ENCODE measurements around the gene MBD4.
A peak's percentile ranks its signal among the peaks of the same experiment; 100 is the strongest.
"Not testable (repeated sequence)": the region's sequence is repeated elsewhere in the genome, so short reads cannot be mapped to it uniquely, and the experiment has no call there.

MBD4 gene

DNA sequence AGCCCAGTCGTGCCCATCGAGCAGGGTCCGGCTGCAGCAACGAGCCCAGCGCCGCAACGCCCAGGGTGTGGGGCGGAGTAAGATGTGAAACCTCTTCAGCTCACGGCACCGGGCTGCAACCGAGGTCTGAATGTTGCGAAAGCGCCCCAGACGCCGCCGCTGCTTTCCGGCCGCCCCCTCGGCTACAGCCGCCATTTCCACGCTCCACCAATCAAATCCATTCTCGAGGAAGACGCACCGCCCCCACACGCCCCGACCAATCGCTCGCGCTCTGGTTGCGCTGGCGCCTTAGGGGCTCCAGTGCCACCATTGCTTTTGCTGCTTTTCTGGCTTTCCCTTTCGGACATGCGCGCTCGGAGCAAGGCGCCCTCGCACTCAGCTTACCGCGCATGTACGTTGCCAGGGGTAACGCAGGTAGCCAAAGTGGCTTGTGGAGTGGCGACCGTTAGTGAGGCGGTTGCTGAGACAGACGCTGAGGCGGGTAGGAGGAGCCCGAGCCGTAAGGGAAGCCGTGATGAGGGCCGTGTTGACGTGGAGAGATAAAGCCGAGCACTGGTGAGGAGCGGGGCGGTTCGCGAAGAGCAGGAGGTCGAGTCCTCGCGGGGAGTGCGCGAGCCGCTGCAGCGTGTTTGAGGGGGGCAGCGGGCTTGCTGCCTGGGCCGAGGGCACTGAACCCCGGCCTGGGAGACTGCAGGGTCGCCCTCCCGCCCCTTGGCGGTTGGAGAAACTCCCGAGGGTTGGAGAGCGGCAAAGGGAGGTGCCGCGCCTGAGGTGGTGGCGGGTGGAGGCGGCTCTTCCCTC, at the start of gene MBD4, which contains the start of gene IFT122:
Gene MBD4 (minus strand): TSS at position 132 of the 801 bp plus-strand sequence. CDS start 115 bp downstream, at position 17.
Gene IFT122 (plus strand): TSS at position 408 of the 801 bp plus-strand sequence. CDS start 107 bp downstream, at position 515.
- peak; percentile 100 for DNase-seq

DNA sequence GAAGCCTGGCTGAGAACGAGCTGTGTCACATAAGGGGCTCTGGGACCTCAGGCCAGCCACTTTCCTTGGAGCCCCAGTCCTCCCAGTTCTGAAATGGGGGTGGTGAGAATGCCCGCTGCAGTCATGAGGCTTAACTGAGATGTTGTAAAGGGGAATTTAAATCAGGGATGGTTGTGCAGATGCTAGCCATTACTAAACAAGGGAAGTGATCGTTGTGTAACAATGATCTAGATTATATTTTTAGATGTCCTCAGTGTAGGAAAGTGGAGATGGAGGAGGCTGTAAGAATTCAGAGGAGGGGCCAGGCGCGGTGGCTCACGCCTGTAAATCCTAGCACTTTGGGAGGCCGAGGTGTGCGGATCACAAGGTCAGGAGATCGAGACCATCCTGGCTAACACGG, 49.5 kb upstream of the MBD4 start:
- not testable (repeated sequence) for DNase-seq

DNA sequence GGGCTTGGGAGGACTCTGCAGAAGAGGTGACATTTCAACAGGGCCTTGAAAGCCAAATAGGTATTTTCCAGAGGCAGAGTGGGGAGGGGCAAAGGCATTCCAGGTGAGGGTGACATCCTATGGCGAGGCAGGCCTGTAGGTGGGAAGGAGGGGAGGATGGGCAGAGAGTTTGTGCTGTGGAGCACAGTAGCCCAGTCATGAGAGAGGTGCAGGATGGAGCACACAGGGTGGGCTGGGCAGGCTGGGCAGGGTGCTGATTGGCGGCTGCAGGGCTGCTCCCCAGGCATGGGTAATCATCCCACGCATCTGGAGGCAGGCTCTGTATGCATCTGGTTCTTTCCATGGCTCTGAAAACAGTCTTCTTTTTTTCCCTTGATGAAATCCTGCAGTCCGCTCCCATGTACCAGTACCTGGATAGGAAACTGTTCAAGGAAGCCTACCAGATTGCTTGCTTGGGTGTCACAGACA, 48.2 kb upstream of the MBD4 start:
- not testable (repeated sequence) for DNase-seq

DNA sequence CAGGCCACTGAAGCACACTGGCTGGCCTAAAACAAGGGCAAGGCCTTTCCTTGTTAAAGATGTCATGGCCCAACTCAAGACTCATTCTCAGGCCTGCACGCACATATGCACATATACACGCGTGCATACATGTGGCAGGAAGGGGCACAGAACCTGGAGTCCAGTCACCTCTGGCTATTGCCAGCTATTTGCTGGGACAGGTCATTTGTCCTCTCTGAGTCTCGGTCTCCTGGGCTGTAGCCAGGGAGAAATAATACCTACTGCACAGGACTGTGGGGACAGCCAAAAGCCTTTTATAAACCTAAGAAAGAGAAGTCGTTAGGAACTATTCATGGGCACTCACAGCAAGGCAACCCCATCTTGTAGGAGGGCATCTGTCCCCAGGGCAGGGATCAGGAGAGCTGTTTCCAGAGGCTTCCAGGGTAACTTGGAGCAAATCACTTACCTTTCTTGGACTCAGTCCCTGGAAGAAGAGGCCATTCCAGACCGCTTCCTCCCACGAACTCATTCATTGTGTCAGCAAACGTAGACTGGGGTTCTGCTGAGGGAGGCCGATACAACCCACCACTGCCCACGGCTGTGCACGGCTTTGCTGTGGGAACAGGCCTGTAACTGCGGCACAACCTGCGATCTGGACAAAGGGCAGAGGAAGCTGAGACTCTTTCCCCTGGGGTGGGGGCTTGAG, 47.6 kb upstream of the MBD4 start:
- no peak for DNase-seq

DNA sequence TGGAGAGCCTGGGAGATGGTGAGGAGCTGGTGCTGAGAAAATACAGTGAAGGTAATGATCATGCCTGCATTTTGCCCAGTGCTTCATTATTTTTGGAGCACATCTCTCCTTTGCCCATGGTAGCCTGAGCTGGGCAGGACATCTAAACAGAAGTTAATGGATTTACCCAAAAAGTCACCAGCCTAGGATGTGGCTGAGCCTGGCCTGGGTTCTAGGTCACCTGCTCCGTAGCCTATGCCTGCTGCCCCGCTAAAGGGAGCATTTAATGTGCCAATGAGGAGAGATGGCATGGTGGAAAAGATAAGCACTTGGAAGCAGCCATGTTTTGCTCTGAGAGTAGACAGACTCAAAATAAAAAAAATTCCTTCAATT, 46.9 kb upstream of the MBD4 start:
- DNase-seq: no peak

DNA sequence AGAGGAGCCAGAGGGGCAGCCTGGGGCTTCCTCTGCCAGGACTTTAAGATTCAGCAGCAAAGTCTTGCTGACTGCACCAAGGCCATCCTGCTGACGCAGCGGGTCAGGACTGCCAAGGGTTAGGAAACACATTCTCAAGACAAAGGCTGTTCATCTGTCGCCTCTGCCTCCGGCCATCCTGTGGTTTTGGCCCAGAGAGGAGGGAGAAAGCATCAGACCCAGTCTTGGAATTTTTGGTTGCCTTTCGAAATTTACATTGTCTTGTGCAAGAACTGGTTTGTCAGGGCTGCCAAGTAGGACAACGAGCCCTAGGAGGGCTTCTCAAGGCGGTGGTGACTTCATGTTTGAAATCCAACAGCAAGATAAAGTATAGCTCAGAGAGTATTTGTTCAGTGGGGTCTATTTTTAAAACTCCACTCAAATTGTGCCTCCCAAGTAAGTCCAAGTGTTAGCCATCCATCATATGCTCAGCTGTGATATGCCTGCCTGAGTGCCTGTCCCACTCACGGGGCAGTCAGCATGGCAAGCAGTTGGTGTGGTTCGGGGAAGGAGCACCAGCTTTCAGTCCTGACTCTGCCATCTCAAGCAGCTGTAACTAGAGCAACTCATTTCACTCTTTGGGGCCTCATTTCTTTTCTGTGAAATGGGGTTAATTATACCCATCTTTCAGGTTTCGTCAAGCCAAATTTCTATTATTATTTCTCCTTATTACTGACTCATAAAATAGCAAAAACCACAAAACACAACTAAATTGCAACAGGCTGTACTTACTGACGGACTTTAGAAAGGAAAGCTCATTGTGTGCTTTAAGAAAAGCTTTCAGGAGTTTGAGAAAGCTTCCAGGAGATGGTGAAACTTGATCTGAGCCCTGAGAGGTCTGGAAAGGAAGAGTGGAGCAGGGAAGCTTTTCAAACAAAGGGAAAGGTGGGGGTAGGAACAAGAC, 46.2 kb upstream of the MBD4 start:
- no peak for DNase-seq

DNA sequence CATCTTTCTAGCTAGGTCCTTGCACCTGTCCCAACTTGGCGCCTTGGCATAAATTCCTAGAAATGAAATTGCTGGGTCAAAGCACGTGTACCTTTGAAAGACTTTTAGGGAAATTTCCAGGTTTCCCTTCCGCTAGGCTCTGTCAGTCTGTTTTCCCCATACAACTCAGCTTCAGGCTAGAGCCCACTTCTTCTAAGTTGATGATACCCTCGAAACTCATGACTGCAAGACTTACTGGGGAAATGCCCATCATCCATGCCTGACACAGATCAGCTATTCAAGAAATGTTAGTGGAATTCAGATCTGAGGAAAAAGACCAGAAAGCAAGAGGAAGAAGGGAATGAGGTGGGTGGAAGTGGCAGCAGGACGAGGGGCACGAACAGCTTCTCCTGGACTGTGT, 45.4 kb upstream of the MBD4 start:
- DNase-seq: not testable (repeated sequence)

DNA sequence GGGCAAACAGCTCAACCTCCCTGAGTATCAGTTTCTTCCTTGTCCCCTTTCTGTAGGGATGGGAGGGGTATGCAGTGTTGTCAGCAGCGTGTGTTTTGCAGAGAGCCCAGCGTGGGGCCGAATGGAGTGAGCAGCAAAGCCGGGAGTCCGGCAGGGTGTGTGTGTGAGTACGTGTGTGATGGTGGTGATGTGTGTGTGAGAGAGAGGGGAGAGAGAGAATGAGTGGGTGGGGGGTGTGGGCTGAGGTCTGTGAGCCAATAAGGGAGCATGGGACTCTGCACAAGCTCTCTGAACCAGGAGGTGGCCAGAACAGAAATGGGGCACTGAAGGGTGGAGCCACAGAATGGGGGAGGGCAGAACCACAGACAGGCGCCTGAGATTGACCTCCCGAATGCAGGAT, 44.1 kb upstream of the MBD4 start:
- no peak for DNase-seq

DNA sequence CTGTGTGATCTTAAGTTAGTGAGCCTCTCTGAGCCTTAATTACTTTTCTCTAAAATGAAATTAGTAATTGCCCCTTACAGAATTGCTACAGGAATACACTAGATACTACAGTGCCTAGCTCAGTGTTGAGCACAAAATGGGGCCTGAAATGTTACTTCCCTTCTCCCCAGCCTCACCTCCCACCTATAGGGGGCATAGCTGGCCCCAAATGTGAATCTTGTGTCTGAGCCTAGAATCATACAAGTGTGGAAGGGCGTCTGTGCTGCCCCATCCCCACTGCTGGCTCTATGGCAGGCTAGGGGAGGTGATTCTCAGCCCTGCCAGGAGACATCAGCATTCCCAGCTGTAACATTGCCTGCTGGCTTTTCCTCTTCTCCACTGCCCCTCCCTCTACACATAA, 43.0 kb upstream of the MBD4 start:
- peak in 1 of 2 experiments; percentile 10 for DNase-seq

DNA sequence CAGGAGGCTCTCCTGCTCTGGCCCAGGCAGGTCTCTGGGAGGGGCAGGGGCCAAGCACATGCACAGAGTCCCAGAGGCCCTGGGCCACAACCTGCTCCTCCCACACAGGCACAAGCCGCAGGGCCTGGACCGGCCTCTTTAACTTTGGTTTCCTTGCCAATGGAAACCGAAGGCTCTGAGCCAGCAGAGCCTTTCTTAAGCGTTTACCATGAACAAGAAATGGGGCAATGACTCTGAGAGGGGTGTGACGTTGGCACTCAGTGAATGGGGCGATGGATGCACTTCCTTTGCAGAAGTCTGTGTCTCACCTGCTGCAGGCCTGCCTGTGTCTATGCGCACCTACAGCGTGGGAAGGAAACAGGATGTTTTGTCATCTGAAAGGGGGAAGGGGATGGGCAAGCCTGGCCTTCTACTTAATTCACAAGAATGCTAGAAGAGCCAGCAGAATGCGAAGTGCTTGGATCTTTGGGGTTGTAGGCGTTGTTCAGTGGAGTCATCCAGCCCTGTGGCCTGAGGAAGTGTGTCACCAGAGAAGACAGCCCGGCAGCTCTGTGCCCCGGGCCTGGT, 42.1 kb upstream of the MBD4 start:
- no peak for DNase-seq

DNA sequence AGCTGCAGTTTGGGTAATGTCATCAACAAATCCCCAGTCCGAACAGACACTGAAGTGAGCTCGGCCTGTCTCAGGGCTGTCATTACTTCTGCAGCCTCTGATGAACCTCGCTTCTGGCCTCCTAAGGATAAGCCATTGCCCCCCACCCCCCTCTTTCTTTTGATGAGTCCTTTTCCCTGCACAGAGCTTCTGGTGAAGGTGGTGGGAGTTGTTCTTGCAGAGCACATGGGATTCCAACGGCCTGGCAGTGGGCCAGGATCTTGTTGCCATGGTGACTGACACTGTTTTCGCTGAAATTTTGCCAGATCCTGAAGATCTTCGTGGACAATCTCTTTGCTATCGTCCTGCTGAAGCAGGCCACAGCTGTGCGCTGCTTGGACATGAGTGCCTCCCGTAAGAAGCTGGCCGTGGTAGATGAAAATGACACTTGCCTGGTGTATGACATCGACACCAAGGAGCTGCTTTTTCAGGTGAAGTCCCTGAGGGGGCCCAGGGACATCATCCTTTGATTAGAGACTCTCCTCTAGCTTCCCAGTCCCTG, 41.5 kb upstream of the MBD4 start:
- DNase-seq: not testable (repeated sequence)

DNA sequence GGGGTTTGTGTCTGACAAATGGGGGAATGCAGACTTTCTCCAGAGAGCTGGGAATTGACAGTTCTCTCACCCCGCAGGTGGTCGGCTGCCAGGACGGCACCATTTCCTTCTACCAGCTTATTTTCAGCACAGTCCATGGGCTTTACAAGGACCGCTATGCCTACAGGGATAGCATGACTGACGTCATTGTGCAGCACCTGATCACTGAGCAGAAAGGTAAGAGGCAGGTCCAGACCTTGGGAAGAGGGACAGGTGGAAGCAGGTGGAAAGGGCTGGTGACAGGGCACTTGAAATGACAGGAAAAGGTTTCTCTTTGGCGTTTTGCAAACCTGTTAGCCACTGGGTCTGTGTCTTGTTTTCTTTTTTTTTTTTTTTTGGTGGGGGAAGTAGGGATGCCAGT, 36.8 kb upstream of the MBD4 start:
- no peak for DNase-seq

DNA sequence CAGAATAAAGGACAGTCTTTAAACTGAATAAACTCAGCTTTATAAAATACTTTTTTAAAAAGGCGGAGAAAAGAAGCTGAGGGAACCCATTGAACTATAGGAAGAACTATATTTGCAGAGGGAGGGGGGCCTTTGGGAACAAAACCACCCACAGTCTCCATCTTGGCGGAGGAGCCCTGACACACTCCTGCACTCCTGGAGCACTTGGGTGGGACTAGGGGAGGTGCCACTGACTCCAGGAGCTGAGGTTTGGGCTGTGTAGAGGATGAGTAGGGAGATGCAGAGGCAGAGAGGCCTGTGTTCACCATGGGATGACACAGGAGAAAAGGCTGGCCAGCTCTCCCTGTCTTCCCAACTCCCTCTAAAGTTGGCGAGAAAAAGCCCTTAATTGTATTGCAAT, 36.1 kb upstream of the MBD4 start:
- no peak for DNase-seq

DNA sequence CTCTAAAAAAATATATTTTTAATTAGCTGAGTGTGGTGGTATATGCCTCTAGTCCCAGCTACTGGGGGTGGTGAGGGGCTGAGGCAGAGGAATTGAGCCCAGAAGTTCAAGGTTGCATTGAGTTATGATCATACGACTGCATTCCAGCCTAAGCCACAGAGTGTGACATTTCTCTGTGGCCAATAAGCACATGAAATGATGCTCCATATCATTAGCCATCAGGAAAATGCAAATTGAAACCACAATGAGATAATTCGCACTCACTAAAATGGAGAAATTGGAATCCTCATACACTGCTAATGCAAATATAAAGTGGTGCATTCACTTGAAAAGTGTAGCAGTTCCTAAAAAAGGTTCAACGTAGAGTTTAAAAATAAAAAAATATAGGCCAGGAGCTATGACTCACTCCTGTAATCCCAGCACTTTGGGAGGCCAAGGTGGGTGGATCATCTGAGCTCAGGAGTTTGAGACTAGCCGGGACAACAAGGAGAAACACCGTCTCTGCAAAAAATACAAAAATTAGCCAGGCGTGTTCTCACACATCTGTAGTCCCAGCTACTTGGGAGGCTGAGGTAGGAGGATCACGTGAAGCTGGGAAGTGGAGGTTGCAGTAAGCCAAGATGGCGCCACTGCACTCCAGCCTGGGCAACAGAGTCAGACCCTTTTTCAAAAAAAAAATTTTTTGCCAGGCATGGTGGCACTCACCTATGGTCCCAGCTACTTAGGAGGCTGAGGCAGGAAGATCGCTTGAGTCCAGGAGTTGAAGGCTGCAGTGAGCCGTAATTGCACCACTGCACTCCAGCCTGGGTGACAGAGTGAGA, 35.4 kb upstream of the MBD4 start:
- no peak for DNase-seq

DNA sequence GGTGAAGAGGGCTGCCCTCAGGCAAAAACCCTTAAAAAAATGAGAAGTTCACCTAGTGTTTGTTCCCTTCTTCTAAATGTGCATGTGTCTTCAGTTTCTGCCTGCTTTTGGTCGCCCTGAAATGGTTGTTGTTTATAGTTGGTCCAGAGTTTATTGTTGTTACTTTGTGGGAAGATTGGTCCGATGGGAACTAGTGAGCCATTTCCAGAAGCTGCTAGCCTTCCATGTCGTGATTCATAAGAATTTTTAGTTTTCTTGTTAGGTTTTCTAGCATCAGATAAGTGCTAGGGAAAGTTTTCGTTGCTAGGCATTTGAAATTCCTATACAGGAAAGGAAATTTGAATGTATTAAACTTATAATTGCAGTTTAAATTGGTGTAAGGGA, 34.0 kb upstream of the MBD4 start:
- no peak for DNase-seq

DNA sequence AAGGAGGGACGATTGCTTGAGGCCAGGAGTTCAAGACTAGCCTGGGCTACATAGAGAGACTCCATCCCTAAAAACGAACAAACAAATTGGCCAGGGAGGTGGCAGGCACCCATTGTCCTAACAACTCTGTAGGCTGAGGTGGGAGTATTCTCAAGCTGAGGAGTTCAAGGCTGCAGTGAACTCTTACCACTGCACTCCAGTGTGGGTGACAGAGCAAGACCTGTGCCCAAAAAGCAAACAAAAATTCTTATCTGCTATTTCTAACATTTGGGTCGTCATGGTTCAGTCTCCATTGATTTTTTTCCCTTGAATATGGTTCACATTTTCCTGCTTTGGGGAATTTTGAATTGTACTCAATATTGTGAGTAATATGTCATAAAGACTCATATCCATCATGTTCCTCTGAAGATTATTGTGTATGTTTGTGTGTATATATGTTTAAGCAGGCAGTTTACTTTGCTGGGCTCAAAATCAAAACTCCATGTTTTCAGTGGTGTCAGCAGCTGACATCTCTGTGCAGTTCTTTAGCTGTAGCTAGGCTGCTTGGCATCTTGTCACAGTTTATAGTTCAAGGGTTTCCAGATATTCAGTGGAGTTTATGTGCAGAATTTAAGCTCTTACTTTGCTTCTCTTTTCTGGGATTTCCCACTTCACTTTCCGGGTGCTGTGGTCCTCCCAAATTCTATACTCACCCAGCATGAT, 33.5 kb upstream of the MBD4 start:
- DNase-seq: no peak

DNA sequence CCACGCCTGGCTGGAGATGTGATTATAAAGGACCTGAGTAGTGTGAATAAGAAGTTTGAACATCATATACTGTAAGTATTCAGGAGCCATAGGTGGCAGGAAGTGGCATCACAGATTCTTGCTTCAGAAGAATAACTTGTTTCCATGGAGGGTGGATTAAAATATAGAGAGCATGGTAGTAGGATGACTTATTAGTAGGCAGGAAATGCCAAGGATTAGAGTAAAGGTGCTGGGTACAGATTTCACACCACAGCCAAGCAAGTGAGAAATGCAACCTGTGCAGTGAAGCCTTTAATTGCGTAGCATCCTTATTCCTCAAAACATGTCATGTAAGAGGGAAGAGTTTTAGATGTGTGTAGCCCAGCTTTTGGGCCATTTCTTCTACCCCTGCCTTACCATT, 31.1 kb upstream of the MBD4 start:
- no peak for DNase-seq

DNA sequence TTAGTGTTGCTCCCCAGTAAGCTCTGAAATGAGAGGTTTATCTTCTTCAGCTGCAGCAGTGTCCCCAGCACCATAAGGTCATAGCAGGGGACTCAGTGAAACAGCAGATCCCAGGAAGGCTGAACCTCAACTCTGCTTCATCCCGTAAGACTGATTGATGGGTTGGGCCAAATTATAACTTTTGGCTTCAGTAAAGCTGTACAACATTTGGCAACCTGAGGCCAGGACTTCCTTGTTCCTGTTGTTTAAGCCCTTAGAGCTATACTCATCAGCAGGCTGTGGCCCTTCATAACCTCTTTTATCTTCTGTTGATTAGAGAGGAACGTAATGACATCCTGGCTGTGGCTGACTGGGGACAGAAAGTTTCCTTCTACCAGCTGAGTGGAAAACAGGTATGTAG, 29.3 kb upstream of the MBD4 start:
- DNase-seq: no peak

DNA sequence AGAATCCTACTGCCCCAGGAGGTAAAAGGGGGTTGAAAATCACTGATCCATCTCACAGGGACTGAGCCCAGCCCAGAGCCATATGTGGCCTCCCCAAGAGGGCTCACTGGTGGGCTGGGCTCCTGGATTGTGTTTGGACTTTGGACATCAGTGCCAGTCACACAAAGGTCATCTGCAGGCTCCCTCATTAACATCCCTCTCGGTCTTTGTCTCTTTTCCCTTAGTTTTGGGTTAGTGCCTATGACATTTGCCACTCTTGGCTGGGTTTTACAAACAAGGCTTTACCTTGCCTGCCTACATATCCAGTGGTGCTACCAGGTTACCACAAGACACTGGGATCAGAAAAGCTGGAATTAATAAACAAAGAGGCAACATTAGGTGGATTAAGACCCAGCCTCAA, 28.2 kb upstream of the MBD4 start:
- DNase-seq: no peak

DNA sequence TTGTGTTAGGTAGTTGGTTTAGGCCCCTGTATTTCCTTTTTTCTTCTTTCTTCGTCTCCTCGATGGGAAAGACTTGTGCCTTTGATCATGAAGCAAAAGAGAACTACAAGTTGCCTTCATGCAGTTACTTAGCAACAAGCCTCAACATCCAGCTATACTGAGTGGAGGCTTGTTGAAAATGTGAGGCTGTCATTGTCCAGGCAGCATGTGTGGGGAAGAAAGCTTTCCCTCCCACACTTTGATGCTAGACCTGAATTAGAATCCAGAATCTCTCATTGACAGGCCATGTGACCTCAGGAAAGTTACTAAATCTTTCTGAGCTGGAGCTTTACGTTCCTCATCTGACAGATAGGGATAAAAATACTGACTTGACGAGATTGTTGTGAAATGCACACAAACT, 24.0 kb upstream of the MBD4 start:
- DNase-seq: no peak

DNA sequence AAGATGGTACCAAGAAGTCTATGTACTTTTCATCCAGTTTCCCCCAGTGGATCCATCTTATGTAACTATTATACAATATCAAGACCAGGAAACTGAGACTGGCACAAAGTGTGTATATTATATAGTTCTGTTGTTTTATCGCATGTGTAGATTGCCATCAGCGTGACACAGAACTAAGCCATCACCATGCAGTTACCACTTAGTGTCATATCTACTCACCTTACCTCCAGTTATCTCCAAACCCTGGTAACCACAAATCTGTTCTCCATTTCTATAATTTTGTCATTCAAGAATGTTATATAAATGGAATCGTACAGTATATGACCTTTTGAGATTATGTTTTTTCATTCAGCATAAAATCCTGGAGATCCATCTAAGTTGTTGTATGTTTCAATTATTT, 23.3 kb upstream of the MBD4 start:
- DNase-seq: no peak
